GM18520 (cell line): ENCODE measurements around the gene OR6N1.

Source experiments
- ATAC-seq: cut with Tn5 transposase; IDR thresholded peaks from one replicate; pipeline ENCODE4 v1.9.1; 2021; ENCODE audit not compliant: unreplicated experiment

Gene OR6N1

GRCh38 chr1:158754420-158754819 lies 17.6 kb downstream of the OR6N1 start, which contains the start of gene OR6K6:
Gene OR6K6 (plus strand): TSS chr1:158754720. CDS start chr1:158754888, 168 bp downstream.
- no peak for ATAC-seq

GRCh38 chr1:158752155-158752712 lies 19.8 kb downstream of the OR6N1 start:
- ATAC-seq = no peak

GRCh38 chr1:158735848-158736247 lies 36.1 kb downstream of the OR6N1 start:
- ATAC-seq = no peak

GRCh38 chr1:158732524-158732923 lies 39.5 kb downstream of the OR6N1 start:
- no peak for ATAC-seq

- no peak for ATAC-seq
Measured at GRCh38 chr1:158731707-158732106, 40.3 kb downstream of the OR6N1 start.

- no peak for ATAC-seq
Measured at GRCh38 chr1:158730453-158730852, 41.5 kb downstream of the OR6N1 start.

- ATAC-seq = no peak
Measured at GRCh38 chr1:158728510-158729225, 43.3 kb downstream of the OR6N1 start.

GRCh38 chr1:158724442-158724841 lies 47.6 kb downstream of the OR6N1 start:
- ATAC-seq = no peak

GRCh38 chr1:158720620-158721019 lies 51.4 kb downstream of the OR6N1 start, which contains the start of gene OR6K3:
Gene OR6K3 (minus strand): TSS chr1:158720720. CDS start chr1:158718115, 2,605 bp downstream.
- no peak for ATAC-seq

- no peak for ATAC-seq
Measured at GRCh38 chr1:158719664-158720063, 52.3 kb downstream of the OR6N1 start.

GRCh38 chr1:158717344-158717743 lies 54.7 kb downstream of the OR6N1 start:
- no peak for ATAC-seq

GRCh38 chr1:158716335-158716734 lies 55.7 kb downstream of the OR6N1 start:
- ATAC-seq = no peak

- ATAC-seq = no peak
Measured at GRCh38 chr1:158714754-158715153, 57.2 kb downstream of the OR6N1 start.
